ENCODE results near the gene AMOTL1. TPM values are rescaled to one million over a fixed set of nuclear protein-coding genes. Genes with fewer than 3 reads are reported as not detected.

AMOTL1 gene
- total RNA-seq, 4 donors from 2014 or later = 150 to 393 (median 244) TPM

DNA sequence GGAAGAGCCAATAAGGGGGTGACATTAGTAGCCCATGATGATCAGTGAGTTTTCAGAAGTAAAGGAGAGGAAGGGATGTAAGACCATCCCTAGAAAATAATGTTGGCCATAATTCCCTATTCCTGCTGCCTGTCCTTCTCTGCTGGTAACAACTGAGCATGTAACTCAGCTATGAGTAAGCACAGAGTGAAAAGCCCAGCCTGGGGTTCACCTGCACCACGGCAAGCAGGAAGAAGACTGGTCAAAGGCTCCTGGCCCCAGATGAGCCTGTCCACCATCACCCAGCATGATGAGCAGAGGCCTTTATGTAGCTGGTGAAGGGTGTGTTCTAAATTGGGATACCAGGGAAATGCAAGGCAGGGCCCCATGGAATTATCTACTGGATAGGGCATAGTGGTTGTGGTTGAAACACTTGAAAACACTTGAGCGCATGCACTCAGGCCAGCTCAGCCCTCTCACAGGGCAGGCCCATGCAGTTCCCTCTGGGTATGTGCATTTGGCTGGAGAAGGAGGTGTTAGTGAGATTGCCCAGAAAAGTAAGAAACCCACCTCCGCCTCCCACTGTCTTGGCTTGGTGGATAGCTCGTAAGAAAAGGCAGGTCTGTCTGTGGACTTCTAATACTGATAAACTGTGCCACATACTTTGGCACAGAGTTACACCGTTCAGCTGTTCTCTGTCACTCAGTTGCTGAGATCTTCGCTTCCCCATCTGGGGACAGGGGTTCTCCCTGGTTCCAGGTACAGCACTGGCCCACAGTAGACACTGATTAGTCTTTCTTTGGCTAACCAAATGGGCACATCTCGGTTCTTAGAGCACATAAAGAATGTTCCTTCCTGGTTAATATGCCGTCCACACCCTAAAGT, 86.8 kb downstream of the AMOTL1 start:
- H3K36me3 ChIP-seq = peaks cover 3 to 83% of the 10 kb centered on the region in 2 donors
- ATAC-seq (peak in 1 of 2 donors; percentile 34), DNase-seq (no peak)
- intact Hi-C loops (cut with DNase I; ENCODE audit: low total_unique reads) (no loop called here), in situ Hi-C loops (cut with MboI; ENCODE audit: low sequenced_read_pairs in 4 of 4) (no loop called here)
- H3K27ac ChIP-seq = peak overlapping the region; percentile 1 to 66 (median 26)
- no peaks in the 10 kb centered on the region for H3K27me3 ChIP-seq
- TF ChIP-seq POLR2A (IDR thresholded peaks at IDR 0.05) = no peak
- TF ChIP-seq, protein P1, sequence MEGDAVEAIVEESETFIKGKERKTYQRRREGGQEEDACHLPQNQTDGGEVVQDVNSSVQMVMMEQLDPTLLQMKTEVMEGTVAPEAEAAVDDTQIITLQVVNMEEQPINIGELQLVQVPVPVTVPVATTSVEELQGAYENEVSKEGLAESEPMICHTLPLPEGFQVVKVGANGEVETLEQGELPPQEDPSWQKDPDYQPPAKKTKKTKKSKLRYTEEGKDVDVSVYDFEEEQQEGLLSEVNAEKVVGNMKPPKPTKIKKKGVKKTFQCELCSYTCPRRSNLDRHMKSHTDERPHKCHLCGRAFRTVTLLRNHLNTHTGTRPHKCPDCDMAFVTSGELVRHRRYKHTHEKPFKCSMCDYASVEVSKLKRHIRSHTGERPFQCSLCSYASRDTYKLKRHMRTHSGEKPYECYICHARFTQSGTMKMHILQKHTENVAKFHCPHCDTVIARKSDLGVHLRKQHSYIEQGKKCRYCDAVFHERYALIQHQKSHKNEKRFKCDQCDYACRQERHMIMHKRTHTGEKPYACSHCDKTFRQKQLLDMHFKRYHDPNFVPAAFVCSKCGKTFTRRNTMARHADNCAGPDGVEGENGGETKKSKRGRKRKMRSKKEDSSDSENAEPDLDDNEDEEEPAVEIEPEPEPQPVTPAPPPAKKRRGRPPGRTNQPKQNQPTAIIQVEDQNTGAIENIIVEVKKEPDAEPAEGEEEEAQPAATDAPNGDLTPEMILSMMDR (IDR thresholded peaks at IDR 0.05 in 4 of 5, conservative IDR thresholded peaks at IDR 0.05 in 1 of 5) = no peak
- H3K4me1 ChIP-seq = peaks cover 58 to 63% of the 10 kb centered on the region in 2 donors
- no peak overlapping the region for H3K4me3 ChIP-seq
- no peaks in the 10 kb centered on the region for H3K9me3 ChIP-seq

DNA sequence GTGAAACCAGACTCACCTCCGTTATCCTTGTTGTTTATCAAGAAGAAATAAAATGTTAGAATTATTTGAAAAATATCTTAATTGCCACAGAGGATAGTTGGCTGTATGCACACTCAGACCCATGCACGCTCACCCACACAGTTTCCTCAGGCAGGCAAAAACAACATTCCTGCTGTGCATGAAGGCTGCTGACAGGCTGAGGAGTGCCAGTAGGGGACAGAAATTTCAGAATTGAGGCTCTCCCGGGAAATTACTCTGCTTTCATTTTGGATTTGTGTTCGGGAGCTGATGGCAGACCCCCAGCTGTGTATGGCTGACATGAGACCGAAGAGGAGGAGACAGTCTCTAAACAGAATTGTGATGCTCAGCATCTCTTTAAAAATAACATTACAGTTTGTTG, 87.5 kb downstream of the AMOTL1 start:
- H3K27me3 ChIP-seq = no peaks in the 10 kb centered on the region
- in situ Hi-C loops (cut with MboI; ENCODE audit: low sequenced_read_pairs in 4 of 4) (no loop called here), intact Hi-C loops (cut with DNase I; ENCODE audit: low total_unique reads) (no loop called here)
- ATAC-seq (no peak), DNase-seq (no peak)
- H3K4me1 ChIP-seq = peaks cover 58% of the 10 kb centered on the region in 2 donors
- H3K36me3 ChIP-seq = peaks cover 3 to 83% of the 10 kb centered on the region in 2 donors
- TF ChIP-seq, protein P1 (IDR thresholded peaks at IDR 0.05 in 4 of 5, conservative IDR thresholded peaks at IDR 0.05 in 1 of 5) = no peak
- no peak for TF ChIP-seq POLR2A (IDR thresholded peaks at IDR 0.05)
- peak overlapping the region in 3 of 4 donors; percentile 1 to 66 (median 43) for H3K27ac ChIP-seq
- no peak overlapping the region for H3K4me3 ChIP-seq
- no peaks in the 10 kb centered on the region for H3K9me3 ChIP-seq

GRCh38 chr11:94856443-94856842, 88.3 kb downstream of the AMOTL1 start:
- H3K36me3 ChIP-seq = peaks cover 3 to 83% of the 10 kb centered on the region in 2 donors
- intact Hi-C loops (cut with DNase I; ENCODE audit: low total_unique reads) (no loop called here), in situ Hi-C loops (cut with MboI; ENCODE audit: low sequenced_read_pairs in 4 of 4) (no loop called here)
- ATAC-seq (peak; percentile 4 to 38), DNase-seq (peak in 1 of 2 donors; percentile 24)
- no peaks in the 10 kb centered on the region for H3K9me3 ChIP-seq
- peaks cover 52 to 57% of the 10 kb centered on the region in 2 donors for H3K4me1 ChIP-seq
- peak overlapping the region; percentile 30 to 66 (median 52) for H3K27ac ChIP-seq
- no peak overlapping the region for H3K4me3 ChIP-seq
- TF ChIP-seq, protein P1 (IDR thresholded peaks at IDR 0.05 in 4 of 5, conservative IDR thresholded peaks at IDR 0.05 in 1 of 5) = no peak
- no peaks in the 10 kb centered on the region for H3K27me3 ChIP-seq

- peaks cover 3 to 86% of the 10 kb centered on the region in 2 donors for H3K36me3 ChIP-seq
- no peak for DNase-seq
- H3K27ac ChIP-seq = peak overlapping the region; percentile 30 to 66 (median 52)
- no peak for ATAC-seq
- no peak overlapping the region for H3K4me3 ChIP-seq
- TF ChIP-seq, protein P1 (IDR thresholded peaks at IDR 0.05 in 4 of 5, conservative IDR thresholded peaks at IDR 0.05 in 1 of 5) = no peak
- no peak for TF ChIP-seq POLR2A (IDR thresholded peaks at IDR 0.05)
- no peaks in the 10 kb centered on the region for H3K9me3 ChIP-seq
- peaks cover 48 to 50% of the 10 kb centered on the region in 2 donors for H3K4me1 ChIP-seq
- in situ Hi-C loops (cut with MboI; ENCODE audit: low sequenced_read_pairs in 4 of 4) (no loop called here), intact Hi-C loops (cut with DNase I; ENCODE audit: low total_unique reads) (no loop called here)
- no peaks in the 10 kb centered on the region for H3K27me3 ChIP-seq
Measured at GRCh38 chr11:94857337-94857736, 89.2 kb downstream of the AMOTL1 start.
